Mammary microvascular endothelial cell (primary cell): Measurements from ENCODE around the gene IAH1. TPM values are rescaled to one million over a fixed set of nuclear protein-coding genes. Genes with fewer than 3 reads are reported as not detected.

Experiments used
- total RNA-seq: library from RNA; depleted of rRNA; stranded (reverse); fragments of >200 nt; gene quantifications from 2 replicates; pipeline ENCODE4 v1.2.3, GENCODE V29; 2015

The IAH1 gene
- 44.8 and 49.6 TPM in 2 replicates for total RNA-seq

GRCh38 chr2:9474361-9475057 lies at the start of gene IAH1:
Gene IAH1, plus strand, starts transcription at chr2:9474551. Its CDS starts 16 bp downstream, at chr2:9474567.

Other genes with a start within 250 kb of the IAH1 start
- 93.3 and 99.4 TPM in 2 replicates for gene ITGB1BP1, start 51.0 kb upstream of the IAH1 start, total RNA-seq
- gene CPSF3, start 50.9 kb upstream of the IAH1 start, total RNA-seq = 37.7 and 48.1 TPM in 2 replicates
- gene ADAM17, start 81.3 kb downstream of the IAH1 start, total RNA-seq = 28.9 and 29.1 TPM in 2 replicates
- gene YWHAQ, start 156.4 kb downstream of the IAH1 start, total RNA-seq = 353 and 380 TPM in 2 replicates